ENCODE results near the gene FBXO42.
"Not testable (repeated sequence)": the region's sequence is repeated elsewhere in the genome, so short reads cannot be mapped to it uniquely, and the experiment has no call there.

FBXO42 gene

GRCh38 chr1:16372535-16373285 is 20.4 kb upstream of the FBXO42 start:
- no peak for DNase-seq (ENCODE audit: low spot score)
- no peak for TF ChIP-seq CTCF (IDR thresholded peaks at IDR 0.05; ENCODE audit: extremely low read depth, insufficient read depth, missing control alignments)
- in situ Hi-C loops (cut with MboI; ENCODE audit: low pct_unique_long_range_greater_than_20kb, low sequenced_read_pairs, unreplicated experiment): no loop called here

- DNase-seq (ENCODE audit: low spot score): no peak
- TF ChIP-seq CTCF (IDR thresholded peaks at IDR 0.05; ENCODE audit: extremely low read depth, insufficient read depth, missing control alignments): no peak
- in situ Hi-C loops (cut with MboI; ENCODE audit: low pct_unique_long_range_greater_than_20kb, low sequenced_read_pairs, unreplicated experiment): no loop called here
Observed at GRCh38 chr1:16371725-16372124, 19.4 kb upstream of the FBXO42 start.

- in situ Hi-C loops (cut with MboI; ENCODE audit: low pct_unique_long_range_greater_than_20kb, low sequenced_read_pairs, unreplicated experiment): no loop called here
- TF ChIP-seq CTCF (IDR thresholded peaks at IDR 0.05; ENCODE audit: extremely low read depth, insufficient read depth, missing control alignments): no peak
- DNase-seq (ENCODE audit: low spot score): no peak
Observed at GRCh38 chr1:16369821-16370220, 17.5 kb upstream of the FBXO42 start.

GRCh38 chr1:16367968-16368890 is 15.9 kb upstream of the FBXO42 start:
- in situ Hi-C loops (cut with MboI; ENCODE audit: low pct_unique_long_range_greater_than_20kb, low sequenced_read_pairs, unreplicated experiment): no loop called here
- no peak for TF ChIP-seq CTCF (IDR thresholded peaks at IDR 0.05; ENCODE audit: extremely low read depth, insufficient read depth, missing control alignments)
- no peak for DNase-seq (ENCODE audit: low spot score)

- no peak for TF ChIP-seq CTCF (IDR thresholded peaks at IDR 0.05; ENCODE audit: extremely low read depth, insufficient read depth, missing control alignments)
- peak; percentile 83 for DNase-seq (ENCODE audit: low spot score)
- in situ Hi-C loops (cut with MboI; ENCODE audit: low pct_unique_long_range_greater_than_20kb, low sequenced_read_pairs, unreplicated experiment): no loop called here
Observed at GRCh38 chr1:16367258-16367967, 15.1 kb upstream of the FBXO42 start.

- in situ Hi-C loops (cut with MboI; ENCODE audit: low pct_unique_long_range_greater_than_20kb, low sequenced_read_pairs, unreplicated experiment): no loop called here
Observed at GRCh38 chr1:16366722-16367257, 14.5 kb upstream of the FBXO42 start, which contains the start of gene SZRD1. Gene SZRD1, plus strand, starts transcription at chr1:16367242. Its CDS starts 16 bp downstream, at chr1:16367258.

GRCh38 chr1:16365146-16365498 is 12.8 kb upstream of the FBXO42 start:
- DNase-seq (ENCODE audit: low spot score); in situ Hi-C loops (cut with MboI; ENCODE audit: low pct_unique_long_range_greater_than_20kb, low sequenced_read_pairs, unreplicated experiment): not testable (repeated sequence)

More at GRCh38 chr1:16366722-16367257, 14.5 kb upstream of the FBXO42 start, which contains the start of gene SZRD1:
- no peak for TF ChIP-seq CTCF (IDR thresholded peaks at IDR 0.05; ENCODE audit: extremely low read depth, insufficient read depth, missing control alignments)
- peak; percentile 91 for DNase-seq (ENCODE audit: low spot score)
